PFSK-1 (cell line): ENCODE measurements around the gene CACNB1.

Experiments
- FOXP2 ChIP-seq: optimal IDR thresholded peaks from 2 replicates; pipeline ENCODE3; 2011; ENCODE audit warnings: borderline replicate concordance, control low read depth, inconsistent platforms; ENCODE audit not compliant: insufficient read depth; ENCODE audit errors: extremely low read length, extremely low read depth
- POLR2AphosphoS5 ChIP-seq: IDR thresholded peaks from 2 replicates; pipeline ENCODE4 v1.6.1; 2012; ENCODE audit warnings: low read depth, mild to moderate bottlenecking, control low read depth, low read length, moderate library complexity
- TAF1 ChIP-seq: IDR thresholded peaks from 2 replicates; pipeline ENCODE4 v1.6.1; 2012; ENCODE audit warnings: low read length, control low read depth, borderline replicate concordance; ENCODE audit not compliant: insufficient read depth

DNA sequence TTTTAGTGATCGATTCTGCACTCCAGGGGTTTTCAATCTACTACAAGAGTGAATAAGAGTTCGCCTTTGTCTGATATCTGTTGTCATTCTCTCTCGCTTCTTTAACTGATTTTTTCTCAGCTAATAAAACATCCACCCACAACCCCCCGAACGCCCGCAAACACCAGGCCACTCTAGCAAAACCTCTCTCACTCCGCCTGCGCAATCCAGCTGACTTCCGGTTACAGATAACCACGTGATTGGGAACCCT is 2.3 kb upstream of the CACNB1 start:
- TF ChIP-seq POLR2AphosphoS5: peak; percentile 30; the same call in 1 of the 2 replicates
- no peak for TF ChIP-seq TAF1
- no peak for TF ChIP-seq FOXP2
